ENCODE measurements around the gene AHRR. TPM values are rescaled to one million over a fixed set of nuclear protein-coding genes. Genes with fewer than 3 reads are reported as not detected.

AHRR gene
- total RNA-seq, 2 donors from 2014 or later, result 4.1 to 11.0 TPM

GRCh38 chr5:318931-319601, 2.4 kb upstream of the AHRR start:
- Mint-ChIP-seq H3K27ac (no peak overlapping the region), H3K4me1 (ENCODE audit: low read depth in 2 of 2) (peaks cover 0 to 5% of the 10 kb centered on the region in 2 donors), H3K4me3 (no peak overlapping the region), H3K36me3 (no peaks in the 10 kb centered on the region), H3K27me3 (peaks cover 8 to 9% of the 10 kb centered on the region in 2 donors), H3K9me3 (no peaks in the 10 kb centered on the region)
- ATAC-seq, result no peak
- DNase-seq (ENCODE audit: low spot score), result no peak

GRCh38 chr5:320524-321229, 837 bp upstream of the AHRR start:
- Mint-ChIP-seq H3K4me1 (ENCODE audit: low read depth in 2 of 2) (peaks cover 0 to 5% of the 10 kb centered on the region in 2 donors), H3K27ac (no peak overlapping the region), H3K27me3 (peaks cover 11 to 12% of the 10 kb centered on the region in 2 donors), H3K4me3 (peak overlapping the region; percentile 44), H3K36me3 (no peaks in the 10 kb centered on the region), H3K9me3 (no peaks in the 10 kb centered on the region)
- ATAC-seq (no peak), DNase-seq (ENCODE audit: low spot score) (no peak)

- no peaks in the 10 kb centered on the region for H3K36me3 Mint-ChIP-seq
- DNase-seq (ENCODE audit: low spot score), result no peak
- H3K27ac Mint-ChIP-seq, result no peak overlapping the region
- no peak overlapping the region for H3K4me3 Mint-ChIP-seq
- H3K27me3 Mint-ChIP-seq, result peaks cover 16 to 18% of the 10 kb centered on the region in 2 donors
- peaks cover 0 to 5% of the 10 kb centered on the region in 2 donors for H3K4me1 Mint-ChIP-seq (ENCODE audit: low read depth in 2 of 2)
- ATAC-seq, result no peak
- no peaks in the 10 kb centered on the region for H3K9me3 Mint-ChIP-seq
These were observed 275 bp downstream of the AHRR start for GRCh38 chr5:321726-322251.

GRCh38 chr5:322281-322941, 897 bp downstream of the AHRR start:
- peaks cover 18% of the 10 kb centered on the region in 2 donors for H3K27me3 Mint-ChIP-seq
- H3K4me3 Mint-ChIP-seq, result no peak overlapping the region
- DNase-seq (ENCODE audit: low spot score) (no peak), ATAC-seq (peak in 1 of 2 donors; percentile 28)
- no peaks in the 10 kb centered on the region for H3K36me3 Mint-ChIP-seq
- H3K4me1 Mint-ChIP-seq (ENCODE audit: low read depth in 2 of 2), result peaks cover 0 to 5% of the 10 kb centered on the region in 2 donors
- H3K9me3 Mint-ChIP-seq, result no peaks in the 10 kb centered on the region
- no peak overlapping the region for H3K27ac Mint-ChIP-seq

- H3K4me3 Mint-ChIP-seq, result peak overlapping the region; percentile 54
- H3K27me3 Mint-ChIP-seq, result peaks cover 18% of the 10 kb centered on the region in 2 donors
- H3K4me1 Mint-ChIP-seq (ENCODE audit: low read depth in 2 of 2), result peaks cover 0 to 5% of the 10 kb centered on the region in 2 donors
- DNase-seq (ENCODE audit: low spot score), result no peak
- ATAC-seq, result no peak
- no peaks in the 10 kb centered on the region for H3K9me3 Mint-ChIP-seq
- H3K27ac Mint-ChIP-seq, result no peak overlapping the region
- H3K36me3 Mint-ChIP-seq, result no peaks in the 10 kb centered on the region
These were observed 1.7 kb downstream of the AHRR start for GRCh38 chr5:322942-323879.

- H3K9me3 Mint-ChIP-seq, result no peaks in the 10 kb centered on the region
- peaks cover 0 to 5% of the 10 kb centered on the region in 2 donors for H3K4me1 Mint-ChIP-seq (ENCODE audit: low read depth in 2 of 2)
- H3K27me3 Mint-ChIP-seq, result peaks cover 18 to 25% of the 10 kb centered on the region in 2 donors
- ATAC-seq (no peak), DNase-seq (ENCODE audit: low spot score) (no peak)
- H3K27ac Mint-ChIP-seq, result no peak overlapping the region
- H3K4me3 Mint-ChIP-seq, result no peak overlapping the region
- H3K36me3 Mint-ChIP-seq, result no peaks in the 10 kb centered on the region
These were observed 3.5 kb downstream of the AHRR start for GRCh38 chr5:324736-325612.

GRCh38 chr5:326109-326508, 4.6 kb downstream of the AHRR start:
- Mint-ChIP-seq H3K4me1 (ENCODE audit: low read depth in 2 of 2) (no peaks in the 10 kb centered on the region), H3K27me3 (peaks cover 18 to 21% of the 10 kb centered on the region in 2 donors), H3K36me3 (no peaks in the 10 kb centered on the region), H3K4me3 (no peak overlapping the region), H3K9me3 (no peaks in the 10 kb centered on the region), H3K27ac (no peak overlapping the region)
- ATAC-seq (no peak), DNase-seq (ENCODE audit: low spot score) (no peak)

- Mint-ChIP-seq H3K36me3 (peaks cover 5% of the 10 kb centered on the region), H3K9me3 (no peaks in the 10 kb centered on the region), H3K27me3 (peaks cover 13 to 17% of the 10 kb centered on the region in 2 donors), H3K27ac (peak overlapping the region in 1 of 2 donors; percentile 23), H3K4me3 (no peak overlapping the region), H3K4me1 (ENCODE audit: low read depth in 2 of 2) (peaks cover 9 to 13% of the 10 kb centered on the region in 2 donors)
- DNase-seq (ENCODE audit: low spot score), result no peak
- ATAC-seq, result no peak
These were observed 7.7 kb downstream of the AHRR start for GRCh38 chr5:329121-329735.

GRCh38 chr5:329768-330167, 8.3 kb downstream of the AHRR start:
- Mint-ChIP-seq H3K4me3 (no peak overlapping the region), H3K4me1 (ENCODE audit: low read depth in 2 of 2) (peaks cover 15 to 16% of the 10 kb centered on the region in 2 donors), H3K27me3 (peaks cover 12 to 19% of the 10 kb centered on the region in 2 donors), H3K27ac (peak overlapping the region in 1 of 2 donors; percentile 23), H3K9me3 (no peaks in the 10 kb centered on the region), H3K36me3 (peaks cover 5% of the 10 kb centered on the region)
- no peak for DNase-seq (ENCODE audit: low spot score)
- no peak for ATAC-seq

- Mint-ChIP-seq H3K27ac (peak overlapping the region; percentile 32 to 75), H3K4me1 (ENCODE audit: low read depth in 2 of 2) (peaks cover 18 to 25% of the 10 kb centered on the region in 2 donors), H3K9me3 (no peaks in the 10 kb centered on the region), H3K4me3 (peak overlapping the region; percentile 31), H3K36me3 (peaks cover 5% of the 10 kb centered on the region), H3K27me3 (peaks cover 10 to 14% of the 10 kb centered on the region in 2 donors)
- peak; percentile 72 to 89 for ATAC-seq
- DNase-seq (ENCODE audit: low spot score), result no peak
These were observed 11.3 kb downstream of the AHRR start for GRCh38 chr5:332843-333242.

- peak overlapping the region; percentile 83 for H3K4me3 Mint-ChIP-seq
- H3K27ac Mint-ChIP-seq, result peak overlapping the region; percentile 32 to 75
- H3K27me3 Mint-ChIP-seq, result peaks cover 8 to 10% of the 10 kb centered on the region in 2 donors
- H3K4me1 Mint-ChIP-seq (ENCODE audit: low read depth in 2 of 2), result peaks cover 18 to 25% of the 10 kb centered on the region in 2 donors
- no peak for DNase-seq (ENCODE audit: low spot score)
- peaks cover 5% of the 10 kb centered on the region for H3K36me3 Mint-ChIP-seq
- H3K9me3 Mint-ChIP-seq, result no peaks in the 10 kb centered on the region
- ATAC-seq, result peak in 1 of 2 donors; percentile 78
These were observed 12.4 kb downstream of the AHRR start for GRCh38 chr5:333945-334344.

All from natural killer cell treated with Interleukin-12 subunit alpha and Interleukin-12 subunit beta and Interleukin-15 and Interleukin-18, amount 100 ng/mL, for 72 hours (primary cell).